GM12878 (cell line): Measurements from ENCODE around the gene STAT5A.

Experiments
- CEBPB ChIP-seq, 2 experiments: fragments of 150-350 bp in 1 of 2; IDR thresholded peaks; 2 replicates each; pipeline ENCODE4 v1.6.1; 2012 to 2014; ENCODE audit warnings: low read depth in 2 of 2, low read length in 2 of 2, borderline replicate concordance in 1 of 2, inconsistent platforms in 1 of 2
- CTCF ChIP-seq, 3 experiments: IDR thresholded peaks in 2 of 3; conservative IDR thresholded peaks in 1 of 3; 2 replicates each; pipeline ENCODE4 v1.5.1; 2011; ENCODE audit warnings: low read depth in 3 of 3, low read length in 3 of 3, mild to moderate bottlenecking in 3 of 3, control low read depth in 2 of 3, moderate library complexity in 2 of 3, inconsistent platforms in 1 of 3, mixed read lengths in 1 of 3; ENCODE audit not compliant: control insufficient read depth in 2 of 3, insufficient read depth in 1 of 3; ENCODE audit errors: extremely low read depth in 1 of 3
- FOXK2 ChIP-seq: fragments of 450-650 bp; IDR thresholded peaks from 2 replicates; pipeline ENCODE4 v1.6.1; 2017; ENCODE audit warnings: mild to moderate bottlenecking, moderate library complexity
- GABPA ChIP-seq: IDR thresholded peaks from 2 replicates; pipeline ENCODE4 v1.6.1; 2014; ENCODE audit warnings: antibody characterized with exemption, low read depth, mild to moderate bottlenecking, inconsistent platforms
- HCFC1 ChIP-seq: fragments of 150-350 bp; IDR thresholded peaks from 2 replicates; pipeline ENCODE4 v1.6.1; 2014; ENCODE audit warnings: low read length
- HDAC2 ChIP-seq: fragments of 200-600 bp; sonication (generic); IDR thresholded peaks from 2 replicates; pipeline ENCODE4 v1.6.1; 2017
- MAX ChIP-seq: IDR thresholded peaks from 2 replicates; pipeline ENCODE4 v1.6.1; 2012; ENCODE audit warnings: low read depth, low read length, improper control_type of control experiment
- PBX3 ChIP-seq: IDR thresholded peaks from 2 replicates; pipeline ENCODE4 v1.6.1; 2011; ENCODE audit warnings: mild to moderate bottlenecking, low read depth, low read length, moderate library complexity; ENCODE audit not compliant: insufficient replicate concordance
- POLR2AphosphoS5 ChIP-seq: IDR thresholded peaks from 2 replicates; pipeline ENCODE4 v1.6.1; 2011; ENCODE audit warnings: mild to moderate bottlenecking, low read length, inconsistent platforms
- SMAD1 ChIP-seq: fragments of 450-650 bp; IDR thresholded peaks from 2 replicates; pipeline ENCODE4 v1.6.1; 2018; ENCODE audit warnings: mild to moderate bottlenecking, low read depth; ENCODE audit not compliant: partially characterized antibody
- SPI1 ChIP-seq: IDR thresholded peaks from 2 replicates; pipeline ENCODE4 v1.6.1; 2011; ENCODE audit warnings: low read depth, mild to moderate bottlenecking, low read length, moderate library complexity, borderline replicate concordance; ENCODE audit not compliant: insufficient read depth
- TARDBP ChIP-seq: IDR thresholded peaks from 2 replicates; pipeline ENCODE4 v1.6.1; 2016; ENCODE audit warnings: borderline replicate concordance
- ZNF274 ChIP-seq: IDR thresholded peaks from one replicate; pipeline ENCODE4 v1.8.0; 2011; ENCODE audit not compliant: insufficient read length, insufficient read depth
- ZNF384 ChIP-seq: IDR thresholded peaks from 2 replicates; pipeline ENCODE4 v1.6.1; 2012; ENCODE audit warnings: low read depth, mild to moderate bottlenecking, low read length, improper control_type of control experiment, borderline replicate concordance

GRCh38 chr17:42296012-42296411, 7.7 kb downstream of the STAT5A start:
- TF ChIP-seq HDAC2: no peak
- no peak for TF ChIP-seq ZNF274
- no peak for TF ChIP-seq ZNF384
- TF ChIP-seq MAX: no peak
- TF ChIP-seq FOXK2: no peak
- no peak for TF ChIP-seq SPI1
- no peak for TF ChIP-seq CTCF (IDR thresholded peaks at IDR 0.05 in 2 of 3, conservative IDR thresholded peaks at IDR 0.05 in 1 of 3; ENCODE audit: control insufficient read depth in 2 of 3, extremely low read depth in 1 of 3, insufficient read depth in 1 of 3, low read depth in 3 of 3, low read length in 3 of 3)
- no peak for TF ChIP-seq PBX3
- no peak for TF ChIP-seq GABPA
- TF ChIP-seq CEBPB (IDR thresholded peaks at IDR 0.05; ENCODE audit: borderline replicate concordance in 1 of 2, low read depth in 2 of 2, low read length in 2 of 2): no peak
- no peak for TF ChIP-seq POLR2AphosphoS5
- TF ChIP-seq TARDBP: no peak
- no peak for TF ChIP-seq SMAD1
- TF ChIP-seq HCFC1: no peak
